ENCODE measurements around the gene GNLY. TPM values are rescaled to one million over a fixed set of nuclear protein-coding genes. Genes with fewer than 3 reads are reported as not detected.

GNLY gene
- total RNA-seq, 1 experiment from 2014 or later: not detected

DNA sequence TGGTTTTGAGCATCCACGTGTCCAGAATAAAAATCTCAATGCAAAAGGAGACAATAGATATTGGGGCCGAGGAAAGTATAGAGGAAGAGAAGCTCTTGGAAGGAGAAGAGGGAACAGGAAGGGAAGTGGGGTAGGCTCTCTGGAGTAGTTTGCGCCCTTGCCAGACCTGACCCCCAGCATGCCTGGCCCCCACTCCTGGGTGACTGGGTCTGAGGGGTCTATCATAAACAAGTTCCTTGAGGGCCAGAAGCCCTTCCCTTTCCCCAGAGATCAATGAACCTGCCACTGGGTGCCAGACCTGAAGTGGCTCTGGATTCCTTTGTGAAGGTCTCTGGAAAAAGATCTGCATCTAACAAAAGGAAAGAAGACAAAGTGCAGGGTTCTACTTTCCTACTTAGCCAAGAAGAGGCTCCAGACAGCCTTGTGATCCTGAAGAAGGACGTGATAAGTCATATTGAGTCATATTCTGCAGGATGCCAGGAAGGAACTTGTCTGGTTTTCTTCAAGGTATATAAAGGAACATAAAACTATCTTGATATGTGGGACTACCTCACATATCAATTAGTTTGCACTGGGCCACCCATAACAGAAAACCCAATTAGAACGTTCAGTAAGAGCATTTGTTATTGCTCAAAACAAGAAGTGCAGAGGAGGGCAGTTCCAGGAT lies 40.9 kb downstream of the GNLY start:
- H3K9me3 ChIP-seq: no peaks in the 10 kb centered on the region
- no TSS peak for BruUV-seq (replicated peaks)
- no peaks in the 10 kb centered on the region for H3K36me3 ChIP-seq (ENCODE audit: control insufficient read depth, insufficient read depth, low read length)
- no peaks in the 10 kb centered on the region for H3K9me3 Mint-ChIP-seq (ENCODE audit: unreplicated experiment)
- no peaks in the 10 kb centered on the region for H3K4me1 ChIP-seq
- TF ChIP-seq, protein P1, sequence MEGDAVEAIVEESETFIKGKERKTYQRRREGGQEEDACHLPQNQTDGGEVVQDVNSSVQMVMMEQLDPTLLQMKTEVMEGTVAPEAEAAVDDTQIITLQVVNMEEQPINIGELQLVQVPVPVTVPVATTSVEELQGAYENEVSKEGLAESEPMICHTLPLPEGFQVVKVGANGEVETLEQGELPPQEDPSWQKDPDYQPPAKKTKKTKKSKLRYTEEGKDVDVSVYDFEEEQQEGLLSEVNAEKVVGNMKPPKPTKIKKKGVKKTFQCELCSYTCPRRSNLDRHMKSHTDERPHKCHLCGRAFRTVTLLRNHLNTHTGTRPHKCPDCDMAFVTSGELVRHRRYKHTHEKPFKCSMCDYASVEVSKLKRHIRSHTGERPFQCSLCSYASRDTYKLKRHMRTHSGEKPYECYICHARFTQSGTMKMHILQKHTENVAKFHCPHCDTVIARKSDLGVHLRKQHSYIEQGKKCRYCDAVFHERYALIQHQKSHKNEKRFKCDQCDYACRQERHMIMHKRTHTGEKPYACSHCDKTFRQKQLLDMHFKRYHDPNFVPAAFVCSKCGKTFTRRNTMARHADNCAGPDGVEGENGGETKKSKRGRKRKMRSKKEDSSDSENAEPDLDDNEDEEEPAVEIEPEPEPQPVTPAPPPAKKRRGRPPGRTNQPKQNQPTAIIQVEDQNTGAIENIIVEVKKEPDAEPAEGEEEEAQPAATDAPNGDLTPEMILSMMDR (IDR thresholded peaks at IDR 0.05; ENCODE audit: insufficient read depth in 1 of 2, low read depth in 1 of 2, low read length in 1 of 2, severe bottlenecking in 1 of 2, unreplicated experiment in 1 of 2): no peak
- H3K4me1 Mint-ChIP-seq (ENCODE audit: low read depth, unreplicated experiment): no peaks in the 10 kb centered on the region
- H3K27me3 Mint-ChIP-seq (ENCODE audit: insufficient read depth, unreplicated experiment): peaks cover 23% of the 10 kb centered on the region
- no peak overlapping the region for H3K4me3 ChIP-seq (ENCODE audit: low read depth, low read length)
- H3K36me3 Mint-ChIP-seq (ENCODE audit: insufficient read depth, unreplicated experiment): no peaks in the 10 kb centered on the region
- no peak overlapping the region for H3K4me3 Mint-ChIP-seq (ENCODE audit: unreplicated experiment)
- no peak for DNase-seq
- ChIA-PET CTCF (interaction anchor here (0.6 kb wide), 1 partner anchor 95 kb away, joined by 4 read pairs; no protein-coding TSS in a partner anchor), POLR2A (no interaction called here)
- intact Hi-C loops (cut with micrococcal nuclease; ENCODE audit: unreplicated experiment): no loop called here
- H3K27ac Mint-ChIP-seq (ENCODE audit: unreplicated experiment): no peak overlapping the region
- H3K27me3 ChIP-seq (replicated peaks; ENCODE audit: control insufficient read depth, insufficient read depth, low read length): peaks cover 5% of the 10 kb centered on the region

DNA sequence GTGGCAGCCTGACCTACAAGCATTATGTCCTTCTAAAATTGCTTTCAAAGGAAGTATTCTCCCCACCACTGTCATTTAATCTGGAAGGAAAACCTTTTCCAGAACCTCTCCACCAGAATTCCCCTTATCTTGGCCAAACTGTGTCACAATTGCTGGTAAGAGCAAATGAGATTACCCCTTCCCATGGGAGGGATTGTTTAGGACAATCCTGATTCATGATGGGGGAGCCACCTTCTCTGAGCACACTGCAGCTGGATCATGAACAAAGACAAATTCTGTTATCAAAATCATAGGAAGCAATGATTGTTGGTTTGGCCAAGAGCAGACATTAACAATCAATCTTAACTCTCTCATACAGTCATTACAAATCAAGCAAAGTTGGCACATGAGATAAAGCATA lies 41.5 kb downstream of the GNLY start:
- Histone ChIP-seq H3K9me3 (no peaks in the 10 kb centered on the region), H3K4me3 (ENCODE audit: low read depth, low read length) (no peak overlapping the region), H3K36me3 (ENCODE audit: control insufficient read depth, insufficient read depth, low read length) (no peaks in the 10 kb centered on the region), H3K27me3 (replicated peaks; ENCODE audit: control insufficient read depth, insufficient read depth, low read length) (peaks cover 5% of the 10 kb centered on the region), H3K4me1 (no peaks in the 10 kb centered on the region)
- ChIA-PET POLR2A (no interaction called here), CTCF (no interaction called here)
- Mint-ChIP-seq H3K27ac (ENCODE audit: unreplicated experiment) (no peak overlapping the region), H3K9me3 (ENCODE audit: unreplicated experiment) (no peaks in the 10 kb centered on the region), H3K4me1 (ENCODE audit: low read depth, unreplicated experiment) (no peaks in the 10 kb centered on the region), H3K36me3 (ENCODE audit: insufficient read depth, unreplicated experiment) (no peaks in the 10 kb centered on the region), H3K4me3 (ENCODE audit: unreplicated experiment) (no peak overlapping the region), H3K27me3 (ENCODE audit: insufficient read depth, unreplicated experiment) (peaks cover 23% of the 10 kb centered on the region)
- TF ChIP-seq, protein P1 (IDR thresholded peaks at IDR 0.05; ENCODE audit: insufficient read depth in 1 of 2, low read depth in 1 of 2, low read length in 1 of 2, severe bottlenecking in 1 of 2, unreplicated experiment in 1 of 2): no peak
- no TSS peak for BruUV-seq (replicated peaks)
- DNase-seq: no peak
- intact Hi-C loops (cut with micrococcal nuclease; ENCODE audit: unreplicated experiment): no loop called here

DNA sequence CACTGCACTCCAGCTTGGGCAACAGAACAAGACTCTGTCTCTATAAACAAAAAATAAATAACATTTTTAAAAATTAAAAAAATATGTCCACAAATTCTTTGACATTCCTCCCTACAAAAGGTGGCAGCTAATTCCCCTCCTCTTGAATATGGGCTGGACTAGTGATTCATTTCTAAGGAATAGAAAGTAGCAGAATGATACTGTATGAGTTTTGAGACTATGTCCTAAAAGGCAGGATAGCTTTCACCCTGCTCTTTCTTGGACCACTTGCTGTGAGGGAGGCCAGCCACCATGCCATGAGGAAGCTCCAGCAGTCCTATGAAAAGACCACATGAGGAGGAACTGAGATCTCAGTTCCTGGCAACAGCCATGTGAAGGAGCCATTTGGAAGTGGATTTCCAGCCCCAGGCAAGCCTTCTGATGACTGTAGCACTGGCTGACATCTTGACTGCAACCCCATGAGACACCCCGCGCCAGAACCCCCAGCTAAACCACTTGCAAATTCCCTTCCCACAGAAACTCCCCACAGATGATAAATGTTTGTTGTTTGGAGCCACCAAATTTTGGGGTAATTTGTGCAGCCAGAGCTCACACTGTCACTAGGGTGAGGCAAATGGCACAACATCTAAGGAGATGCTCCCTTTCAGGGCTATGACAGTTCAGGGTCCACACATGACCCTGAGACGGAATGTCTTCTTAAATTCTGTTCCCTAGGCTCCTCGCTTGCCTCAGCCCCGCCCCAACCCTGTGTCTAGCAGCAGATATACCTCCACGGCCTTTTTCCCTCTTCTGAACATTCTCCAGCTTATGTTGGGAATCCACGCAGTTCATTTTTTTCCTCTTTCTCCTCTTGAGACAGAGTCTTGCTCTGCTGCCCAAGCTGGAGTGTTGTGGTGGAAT lies 42.5 kb downstream of the GNLY start:
- POLR2A ChIA-PET: interaction anchor here (0.6 kb wide), 1 partner anchor 401 kb away, joined by 3 read pairs; no protein-coding TSS in a partner anchor

More for the DNA sequence above, 42.5 kb downstream of the GNLY start:
- no peaks in the 10 kb centered on the region for H3K9me3 Mint-ChIP-seq (ENCODE audit: unreplicated experiment)
- CTCF ChIA-PET: interaction anchor here (1.0 kb wide), 1 partner anchor 80 kb away, joined by 4 read pairs; no protein-coding TSS in a partner anchor
- H3K4me3 Mint-ChIP-seq (ENCODE audit: unreplicated experiment): no peak overlapping the region
- Histone ChIP-seq H3K36me3 (ENCODE audit: control insufficient read depth, insufficient read depth, low read length) (no peaks in the 10 kb centered on the region), H3K9me3 (no peaks in the 10 kb centered on the region), H3K4me3 (ENCODE audit: low read depth, low read length) (no peak overlapping the region), H3K27me3 (replicated peaks; ENCODE audit: control insufficient read depth, insufficient read depth, low read length) (peaks cover 5% of the 10 kb centered on the region), H3K4me1 (no peaks in the 10 kb centered on the region)
- intact Hi-C loops (cut with micrococcal nuclease; ENCODE audit: unreplicated experiment): no loop called here
- no TSS peak for BruUV-seq (replicated peaks)
- no peaks in the 10 kb centered on the region for H3K36me3 Mint-ChIP-seq (ENCODE audit: insufficient read depth, unreplicated experiment)
- H3K27me3 Mint-ChIP-seq (ENCODE audit: insufficient read depth, unreplicated experiment): peaks cover 28% of the 10 kb centered on the region
- no peak for DNase-seq
- no peaks in the 10 kb centered on the region for H3K4me1 Mint-ChIP-seq (ENCODE audit: low read depth, unreplicated experiment)
- TF ChIP-seq, protein P1 (IDR thresholded peaks at IDR 0.05; ENCODE audit: insufficient read depth in 1 of 2, low read depth in 1 of 2, low read length in 1 of 2, severe bottlenecking in 1 of 2, unreplicated experiment in 1 of 2): no peak
- no peak overlapping the region for H3K27ac Mint-ChIP-seq (ENCODE audit: unreplicated experiment)
